NCI-H460 (cell line): ENCODE measurements around the gene HRH2. TPM values are rescaled to one million over a fixed set of nuclear protein-coding genes. Genes with fewer than 3 reads are reported as not detected.
"Not testable (repeated sequence)": the region's sequence is repeated elsewhere in the genome, so short reads cannot be mapped to it uniquely, and the experiment has no call there.

Experiments used
- DNase-seq: peaks from one replicate; pipeline ENCODE4 v3.0.0-alpha.2; 2016; ENCODE audit warnings: low read depth; ENCODE audit errors: extremely low read depth
- polyA plus RNA-seq: library from polyadenylated mRNA; depleted of rRNA; stranded (reverse); fragments of >200 nt; gene quantifications from 2 replicates; pipeline ENCODE4 v1.2.3, GENCODE V29; 2014; cell fraction: nucleus; rRNA removed
- total RNA-seq: library from RNA; depleted of rRNA; stranded (reverse); fragments of >200 nt; shearing (Covaris generic); gene quantifications from 2 replicates; pipeline ENCODE4 v1.2.3, GENCODE V29; 2014; rRNA removed

Gene HRH2, protein sequence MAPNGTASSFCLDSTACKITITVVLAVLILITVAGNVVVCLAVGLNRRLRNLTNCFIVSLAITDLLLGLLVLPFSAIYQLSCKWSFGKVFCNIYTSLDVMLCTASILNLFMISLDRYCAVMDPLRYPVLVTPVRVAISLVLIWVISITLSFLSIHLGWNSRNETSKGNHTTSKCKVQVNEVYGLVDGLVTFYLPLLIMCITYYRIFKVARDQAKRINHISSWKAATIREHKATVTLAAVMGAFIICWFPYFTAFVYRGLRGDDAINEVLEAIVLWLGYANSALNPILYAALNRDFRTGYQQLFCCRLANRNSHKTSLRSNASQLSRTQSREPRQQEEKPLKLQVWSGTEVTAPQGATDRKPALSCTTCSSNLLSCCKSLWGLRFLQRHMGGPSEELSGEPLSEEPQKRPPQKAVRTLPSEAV
- total RNA-seq: not detected in 2 replicates
- polyA plus RNA-seq: not detected in 2 replicates

DNA sequence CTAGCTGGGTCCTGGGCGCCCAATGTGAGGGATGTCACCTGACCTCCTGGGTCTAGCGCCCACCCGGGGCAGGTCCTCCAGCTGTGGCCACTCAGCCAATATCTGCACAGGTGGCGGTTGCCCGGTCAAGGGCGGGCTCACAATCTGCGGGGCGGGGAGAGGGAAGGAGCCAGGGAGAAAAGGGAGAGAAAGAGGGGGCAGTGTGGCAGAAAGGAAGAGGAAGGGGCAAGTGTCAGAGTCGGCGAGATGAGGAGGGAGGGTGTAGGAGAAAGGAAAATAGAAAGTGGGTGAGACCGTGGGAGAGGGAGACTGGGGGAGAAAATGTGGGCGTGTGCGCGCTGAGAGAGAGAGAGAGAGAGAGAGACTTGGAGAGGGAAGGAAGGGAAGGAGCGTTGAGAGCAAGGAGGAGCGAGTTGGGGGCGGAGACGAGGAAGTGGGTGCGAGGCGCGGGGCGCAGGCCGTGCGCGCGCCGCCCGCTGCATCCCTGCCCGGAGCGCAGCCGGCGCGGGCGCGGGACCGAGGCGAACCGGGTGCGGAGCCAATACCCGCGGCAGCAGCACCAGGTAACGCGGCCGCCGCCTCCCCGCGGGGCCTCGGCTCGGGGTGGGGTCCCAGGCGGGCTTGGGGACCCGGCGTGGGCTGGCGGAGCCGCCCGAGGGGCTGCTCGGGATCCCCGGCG is at the start of gene HRH2:
HRH2 (plus strand) TSS at position 479 of the 679 bp plus-strand sequence. CDS start 25,163 bp downstream, outside the sequence.
- DNase-seq: no peak

DNA sequence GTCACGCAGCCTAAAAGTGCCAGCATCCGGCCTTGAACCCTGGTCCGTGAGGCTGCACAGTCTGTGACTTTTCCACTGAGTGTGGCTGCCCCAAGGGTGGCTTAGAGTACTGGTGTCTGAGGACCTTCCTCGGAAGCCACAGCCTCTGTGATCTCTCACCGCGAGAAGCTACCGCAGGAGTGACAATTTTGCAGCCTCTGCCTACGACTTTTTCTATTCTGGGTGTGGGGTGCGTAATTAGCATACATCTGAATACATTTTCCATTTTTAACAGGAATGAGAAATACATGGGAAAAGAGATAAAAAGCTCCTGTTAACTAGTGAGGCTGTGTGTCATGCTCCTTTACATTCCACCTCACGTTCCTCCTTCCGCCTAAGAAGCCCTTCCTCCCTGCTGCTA is 48.3 kb upstream of the HRH2 start:
- DNase-seq: no peak

- DNase-seq: no peak
Measured at GRCh38 chr5:175610381-175610780, 47.5 kb upstream of the HRH2 start.

GRCh38 chr5:175610898-175611297 is 47.0 kb upstream of the HRH2 start:
- no peak for DNase-seq

DNA sequence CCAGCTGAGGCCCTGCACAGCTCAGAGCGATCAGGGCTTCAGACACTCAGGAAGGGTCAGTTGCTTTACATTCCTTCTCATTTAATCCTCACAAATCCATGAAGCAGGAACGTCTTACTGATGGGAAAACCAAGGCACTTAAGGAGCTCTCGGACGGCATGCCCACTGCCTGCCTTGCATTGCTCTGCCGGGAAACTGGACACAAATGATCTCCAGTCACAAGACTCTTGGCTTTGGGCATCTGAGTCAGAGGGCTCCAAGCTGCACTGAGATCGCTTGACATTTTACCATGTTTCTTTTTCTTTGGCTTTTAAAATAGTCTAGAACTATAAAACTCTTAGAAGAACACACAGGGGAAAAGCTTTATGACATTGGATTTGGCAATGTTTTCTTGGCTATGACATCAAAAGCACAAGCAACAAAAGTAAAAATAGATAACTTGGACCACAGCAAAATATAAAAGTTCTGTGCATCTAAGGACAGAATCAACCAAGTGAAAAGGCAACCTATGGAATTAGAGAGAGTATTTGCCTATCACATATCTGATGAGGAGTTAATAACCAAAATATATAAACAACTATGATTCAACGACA is 43.6 kb upstream of the HRH2 start:
- no peak for DNase-seq

GRCh38 chr5:175614861-175615260 is 43.0 kb upstream of the HRH2 start:
- no peak for DNase-seq

- DNase-seq: no peak
Measured at GRCh38 chr5:175616083-175616482, 41.8 kb upstream of the HRH2 start.

DNA sequence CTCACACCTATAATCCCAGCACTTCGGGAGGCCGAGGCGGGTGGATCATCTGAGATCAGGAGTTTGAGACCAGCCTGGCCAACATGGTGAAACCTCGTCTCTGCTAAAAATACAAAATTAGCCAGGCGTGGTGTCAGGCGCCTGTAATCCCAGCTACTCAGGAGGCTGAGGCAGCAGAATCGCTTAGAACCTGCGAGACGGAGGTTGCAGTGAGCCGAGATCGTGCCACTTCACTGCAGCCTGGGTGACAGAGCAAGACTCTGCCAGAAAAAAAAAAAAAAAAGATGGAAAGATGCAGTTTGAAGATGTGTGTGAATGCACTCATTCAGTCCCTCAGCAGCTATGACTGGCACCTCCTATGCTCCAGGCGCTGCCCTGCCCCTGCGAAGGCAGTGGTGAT is 41.3 kb upstream of the HRH2 start:
- DNase-seq: not testable (repeated sequence)

- DNase-seq: no peak
Measured at GRCh38 chr5:175617447-175617846, 40.4 kb upstream of the HRH2 start.

GRCh38 chr5:175620527-175620926 is 37.3 kb upstream of the HRH2 start:
- no peak for DNase-seq

GRCh38 chr5:175621971-175622370 is 35.9 kb upstream of the HRH2 start:
- no peak for DNase-seq

DNA sequence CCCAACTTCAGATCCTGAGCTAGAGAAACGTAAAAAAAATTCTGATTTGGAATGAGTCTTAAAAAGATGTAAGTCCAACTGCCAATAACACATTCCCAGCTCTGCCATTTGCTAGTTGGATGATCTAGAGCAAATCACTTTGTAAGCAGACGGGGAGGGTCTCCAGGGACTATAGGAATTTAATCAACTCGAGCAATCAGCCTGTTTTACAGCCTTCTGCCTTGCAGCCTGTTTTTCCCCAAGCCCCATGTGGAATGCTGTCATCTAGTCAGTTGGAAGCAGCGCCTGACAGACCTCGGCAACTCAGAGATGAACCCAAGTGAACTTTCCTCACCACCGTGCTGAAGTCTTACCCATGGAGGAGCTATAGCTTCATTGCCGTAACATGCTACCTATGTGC is 34.8 kb upstream of the HRH2 start:
- no peak for DNase-seq

GRCh38 chr5:175624316-175624715 is 33.6 kb upstream of the HRH2 start:
- DNase-seq: no peak

DNA sequence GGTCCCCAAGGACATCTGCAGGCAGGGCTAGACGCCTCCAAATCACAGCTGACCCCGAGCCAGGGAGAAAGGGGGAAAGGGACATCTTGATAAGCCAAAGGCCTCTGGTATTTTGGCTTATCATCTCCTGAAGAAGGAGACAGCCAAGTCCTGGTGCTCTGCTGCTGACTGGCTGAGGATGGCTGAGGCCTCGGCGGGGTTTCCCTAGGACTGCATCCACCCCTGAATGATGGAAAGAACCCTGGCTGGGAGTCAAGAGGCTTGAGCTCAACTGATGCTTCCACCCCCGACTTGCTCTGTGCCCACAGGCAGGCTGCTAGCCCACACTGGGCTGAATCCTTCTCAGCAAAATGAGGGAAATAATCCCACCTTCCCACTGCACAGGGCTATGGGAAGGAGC is 30.9 kb upstream of the HRH2 start:
- DNase-seq: no peak

DNA sequence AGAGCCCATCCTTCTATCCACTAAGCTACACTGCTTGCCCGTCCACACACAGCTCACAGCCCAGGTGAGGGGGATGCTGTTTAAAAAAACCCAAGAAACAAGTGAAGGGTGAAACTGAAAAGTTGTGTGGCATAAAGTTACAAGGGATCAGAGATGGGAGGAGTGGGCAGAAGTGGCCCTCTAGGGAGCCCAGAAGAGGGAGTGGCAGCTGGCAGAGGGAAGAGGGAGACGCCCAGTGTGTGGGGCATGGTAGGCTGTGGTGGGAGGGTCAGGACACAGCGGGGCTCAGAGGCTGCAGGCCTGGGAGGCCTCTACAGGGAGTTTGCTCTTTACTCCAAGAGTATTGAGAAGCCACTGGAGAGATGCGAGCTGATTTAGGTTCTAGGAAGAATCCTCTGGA is 30.1 kb upstream of the HRH2 start:
- DNase-seq: no peak

DNA sequence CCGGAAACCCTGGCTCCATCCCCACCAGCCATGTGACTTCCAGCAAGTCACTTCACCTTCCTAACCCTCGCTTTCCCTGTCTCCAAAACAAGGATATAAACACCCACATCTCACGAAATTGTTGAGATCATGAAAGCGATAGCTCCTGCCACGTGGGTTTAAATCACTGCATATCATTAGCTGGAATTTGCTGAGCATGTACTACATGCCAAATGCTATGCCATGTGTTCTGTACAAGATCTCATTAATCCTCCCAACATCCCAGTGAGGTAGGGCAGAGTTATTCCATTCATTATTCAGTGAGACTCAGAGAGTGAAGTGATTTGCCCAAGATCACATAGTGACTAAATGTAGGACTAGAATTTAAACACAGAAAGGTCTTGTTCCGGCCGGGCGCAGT is 29.2 kb upstream of the HRH2 start:
- no peak for DNase-seq

GRCh38 chr5:175629261-175629660 is 28.6 kb upstream of the HRH2 start:
- no peak for DNase-seq

DNA sequence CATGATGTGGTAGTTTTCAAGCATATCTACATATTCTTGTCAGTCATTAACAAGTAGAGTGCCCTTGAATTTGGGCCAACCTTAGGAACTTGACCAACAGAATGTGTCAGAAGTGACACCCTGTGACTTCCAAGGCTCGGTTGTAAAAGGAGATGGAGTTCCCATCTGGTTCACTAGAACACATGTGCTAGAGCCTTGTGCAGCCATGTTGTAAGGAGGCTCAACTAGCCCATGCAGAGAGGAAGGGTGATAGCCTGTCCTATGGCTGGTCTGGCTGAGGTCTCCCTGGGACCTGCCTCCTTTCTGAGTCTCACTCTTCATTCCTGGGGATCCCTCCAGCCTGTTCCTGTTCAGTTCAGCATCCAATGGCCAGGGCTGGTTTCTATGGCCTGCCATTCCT is 28.1 kb upstream of the HRH2 start:
- DNase-seq: no peak

DNA sequence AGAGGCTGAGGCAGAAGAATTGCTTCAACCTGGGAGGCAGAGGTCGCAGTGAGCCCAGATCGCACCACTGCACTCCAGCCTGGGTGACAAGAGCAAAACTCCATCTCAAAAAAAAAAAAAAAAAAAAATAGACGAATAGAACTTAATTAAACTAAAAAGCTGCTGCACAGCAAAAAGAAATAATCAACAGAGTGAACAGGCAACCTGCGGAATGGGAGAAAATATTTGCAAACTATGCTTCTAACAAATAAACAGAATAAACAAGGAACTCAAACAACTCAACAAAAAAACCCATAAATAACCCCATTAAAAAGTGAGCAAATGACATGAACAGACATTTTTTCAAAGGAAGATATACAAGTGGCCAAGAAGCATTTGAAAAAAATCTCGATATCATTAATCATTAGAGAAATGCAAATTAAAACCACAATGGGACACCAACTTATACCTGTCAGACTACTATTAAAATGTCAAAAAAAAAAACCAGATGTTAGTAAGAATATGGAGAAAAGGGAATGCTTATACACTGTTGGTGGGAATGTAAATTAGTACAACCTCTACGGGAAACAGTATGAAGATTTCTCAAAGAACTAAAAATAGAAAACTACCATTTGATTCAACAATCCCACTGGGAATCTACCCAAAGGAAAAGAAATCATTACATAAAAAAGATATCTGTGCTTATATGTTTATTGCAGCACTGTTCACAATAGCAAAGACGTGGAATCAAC is 21.9 kb upstream of the HRH2 start:
- DNase-seq: no peak

GRCh38 chr5:175638305-175638704 is 19.6 kb upstream of the HRH2 start:
- DNase-seq: no peak
